OCI-LY7 (cell line): Measurements from ENCODE around the gene EHD4.

Experiments
- EZH2phosphoT487 ChIP-seq: fragments of 200-600 bp; sonication (generic); IDR thresholded peaks from 2 replicates; pipeline ENCODE4 v1.6.1; 2018; ENCODE audit warnings: low read depth, borderline replicate concordance, mild to moderate bottlenecking, mixed run types, antibody characterized with exemption, low read length, moderate library complexity, mixed read lengths
- TF ChIP-seq, protein P1 (sequence below): fragments of 200-600 bp; sonication (generic); conservative IDR thresholded peaks from 2 replicates; pipeline ENCODE4 v1.5.1; 2014; ENCODE audit warnings: mild to moderate bottlenecking, antibody characterized with exemption, low read length, moderate library complexity, mixed read lengths

- TF ChIP-seq, protein P1, sequence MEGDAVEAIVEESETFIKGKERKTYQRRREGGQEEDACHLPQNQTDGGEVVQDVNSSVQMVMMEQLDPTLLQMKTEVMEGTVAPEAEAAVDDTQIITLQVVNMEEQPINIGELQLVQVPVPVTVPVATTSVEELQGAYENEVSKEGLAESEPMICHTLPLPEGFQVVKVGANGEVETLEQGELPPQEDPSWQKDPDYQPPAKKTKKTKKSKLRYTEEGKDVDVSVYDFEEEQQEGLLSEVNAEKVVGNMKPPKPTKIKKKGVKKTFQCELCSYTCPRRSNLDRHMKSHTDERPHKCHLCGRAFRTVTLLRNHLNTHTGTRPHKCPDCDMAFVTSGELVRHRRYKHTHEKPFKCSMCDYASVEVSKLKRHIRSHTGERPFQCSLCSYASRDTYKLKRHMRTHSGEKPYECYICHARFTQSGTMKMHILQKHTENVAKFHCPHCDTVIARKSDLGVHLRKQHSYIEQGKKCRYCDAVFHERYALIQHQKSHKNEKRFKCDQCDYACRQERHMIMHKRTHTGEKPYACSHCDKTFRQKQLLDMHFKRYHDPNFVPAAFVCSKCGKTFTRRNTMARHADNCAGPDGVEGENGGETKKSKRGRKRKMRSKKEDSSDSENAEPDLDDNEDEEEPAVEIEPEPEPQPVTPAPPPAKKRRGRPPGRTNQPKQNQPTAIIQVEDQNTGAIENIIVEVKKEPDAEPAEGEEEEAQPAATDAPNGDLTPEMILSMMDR: peak; percentile 90
- TF ChIP-seq EZH2phosphoT487: no peak
Measured at GRCh38 chr15:41989573-41990242, 17.4 kb upstream of the EHD4 start.
